HG03095 (cell line): ENCODE results near the gene PPP2R2D.

Experiments
- ATAC-seq: cut with Tn5 transposase; IDR thresholded peaks from one replicate; pipeline ENCODE4 v1.9.1; 2021; ENCODE audit warnings: moderate library complexity; ENCODE audit not compliant: unreplicated experiment

PPP2R2D gene

GRCh38 chr10:131991726-131992125, 90.9 kb downstream of the PPP2R2D start:
- ATAC-seq = no peak

- ATAC-seq = no peak
These were observed 92.5 kb downstream of the PPP2R2D start for GRCh38 chr10:131993275-131993674.

GRCh38 chr10:131994435-131994834, 93.6 kb downstream of the PPP2R2D start:
- no peak for ATAC-seq

- ATAC-seq = no peak
These were observed 95.9 kb downstream of the PPP2R2D start for GRCh38 chr10:131996466-131997365.

GRCh38 chr10:131997366-131998049, 96.7 kb downstream of the PPP2R2D start:
- no peak for ATAC-seq

- no peak for ATAC-seq
These were observed 97.4 kb downstream of the PPP2R2D start for GRCh38 chr10:131998050-131998844.

GRCh38 chr10:131998845-131999681, 98.3 kb downstream of the PPP2R2D start:
- ATAC-seq = no peak

GRCh38 chr10:132001238-132001972, 100.6 kb downstream of the PPP2R2D start:
- no peak for ATAC-seq

- ATAC-seq = no peak
These were observed 101.2 kb downstream of the PPP2R2D start for GRCh38 chr10:132002004-132002403.

GRCh38 chr10:132003282-132003924, 102.6 kb downstream of the PPP2R2D start:
- ATAC-seq = no peak

- ATAC-seq = no peak
These were observed 103.2 kb downstream of the PPP2R2D start for GRCh38 chr10:132004052-132004451.

- ATAC-seq = no peak
These were observed 104.3 kb downstream of the PPP2R2D start for GRCh38 chr10:132005147-132005546.

GRCh38 chr10:132006966-132007365, 106.2 kb downstream of the PPP2R2D start:
- no peak for ATAC-seq

- no peak for ATAC-seq
These were observed 106.9 kb downstream of the PPP2R2D start for GRCh38 chr10:132007681-132008080.
